IPS DF 4.7 (cell line): ENCODE data around the gene GNPNAT1.

ENCODE experiments used
- DNase-seq: peaks from one replicate; pipeline ENCODE4 v3.0.0-alpha.2; 2013; ENCODE audit warnings: low spot score; ENCODE audit errors: extremely low read depth

Gene GNPNAT1

DNA sequence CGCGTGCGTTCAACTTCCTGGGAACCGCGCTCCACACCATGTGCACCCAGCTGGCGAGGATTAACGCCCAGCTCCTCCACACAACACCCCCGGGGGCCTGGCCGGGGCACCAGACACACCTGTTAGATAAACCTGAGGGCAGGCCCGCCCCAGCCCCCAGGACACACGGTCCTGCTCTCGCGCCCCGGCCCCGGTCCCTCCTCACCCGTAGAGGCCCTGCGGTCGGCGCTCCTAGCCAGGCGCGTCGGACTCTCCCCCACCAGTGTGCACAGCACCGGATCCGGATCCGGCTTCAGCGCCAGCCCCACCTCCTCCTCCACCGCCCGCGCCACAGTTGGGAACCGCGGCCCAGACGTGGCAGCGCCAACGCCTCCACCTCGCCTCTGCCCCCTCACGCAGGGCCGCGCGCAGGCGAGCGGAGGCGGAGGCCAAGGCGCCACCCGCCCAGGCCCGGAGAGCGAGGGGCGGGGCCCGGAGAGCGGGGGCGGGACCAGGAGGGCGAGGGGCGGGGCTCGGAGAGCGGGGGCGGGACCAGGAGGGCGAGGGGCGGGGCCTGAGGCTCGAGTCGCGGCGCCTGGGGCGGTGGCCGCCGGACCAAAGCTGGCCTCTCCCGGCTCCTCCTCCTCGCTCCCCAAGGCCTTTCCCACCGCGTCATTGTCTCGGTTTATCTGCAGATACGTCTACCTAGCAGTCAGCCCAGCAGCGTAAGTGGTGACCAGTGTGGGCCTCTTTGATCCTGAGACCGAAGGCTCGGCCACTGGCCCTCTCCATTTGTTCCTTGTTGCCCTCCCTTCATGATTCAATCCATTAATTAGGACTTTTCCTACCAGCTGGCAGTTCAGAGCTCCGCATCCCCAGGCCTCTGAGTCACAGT, at the start of gene GNPNAT1:
GNPNAT1 (minus strand) TSS at position 385 of the 874 bp plus-strand sequence. CDS start 6,957 bp downstream, outside the sequence.
- DNase-seq, result peak; percentile 72

DNA sequence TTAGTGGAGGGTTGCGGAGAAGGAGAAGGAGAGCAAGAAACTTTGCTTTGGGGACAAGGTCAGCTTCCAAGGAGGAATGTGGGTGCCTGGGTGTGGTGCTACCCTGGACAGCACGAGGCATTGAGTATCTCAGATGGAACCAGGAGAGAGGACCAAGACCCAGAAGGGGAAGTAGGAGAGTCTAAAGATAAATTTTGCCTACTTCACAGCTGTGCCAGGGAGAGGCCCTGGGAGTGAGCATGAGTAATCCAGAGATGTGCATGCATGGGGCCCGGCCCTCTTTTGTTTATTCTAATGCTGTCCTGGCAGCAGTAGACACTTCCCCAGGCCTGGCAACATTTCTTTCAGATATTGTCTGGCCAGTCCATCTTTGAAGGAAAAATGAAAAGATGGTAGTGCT, 49.5 kb upstream of the GNPNAT1 start:
- DNase-seq, result no peak

DNA sequence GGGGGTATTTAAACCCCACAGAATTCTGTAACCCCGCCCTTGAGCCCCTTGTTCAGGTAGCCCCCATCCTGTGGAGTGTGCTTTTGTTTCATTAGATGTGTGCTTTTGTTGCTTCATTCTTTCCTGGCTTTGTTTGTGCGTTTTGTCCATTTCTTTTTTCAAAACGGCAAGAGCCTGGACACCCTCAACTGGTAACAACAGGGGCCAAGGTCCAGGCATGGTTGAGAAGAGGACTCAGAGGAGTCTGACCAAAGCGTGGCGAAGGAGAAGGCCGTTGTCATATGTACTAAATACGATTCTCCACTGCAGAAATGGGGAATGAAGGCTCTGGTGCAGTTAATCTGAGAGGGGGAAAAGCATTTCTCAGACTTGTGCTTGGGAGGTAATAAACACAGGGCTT, 46.0 kb upstream of the GNPNAT1 start:
- DNase-seq, result no peak

DNA sequence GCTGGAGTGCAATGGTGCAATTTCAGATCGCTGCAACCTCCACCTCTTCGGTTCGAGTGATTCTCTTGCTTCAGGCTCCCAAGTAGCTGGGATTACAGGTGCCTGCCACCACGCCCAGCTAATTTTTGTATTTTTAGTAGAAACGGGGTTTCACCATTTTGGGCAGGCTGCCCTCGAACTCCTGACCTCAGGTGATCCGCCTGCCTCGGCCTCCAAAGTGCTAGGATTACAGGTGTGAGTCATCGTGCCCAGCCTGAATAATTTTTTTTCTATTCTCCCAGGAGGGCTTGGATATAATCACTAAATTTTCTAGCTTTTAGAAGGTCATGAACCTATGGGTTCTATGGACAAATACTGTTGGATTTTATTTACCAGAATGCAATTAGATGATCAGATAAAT, 44.7 kb upstream of the GNPNAT1 start:
- DNase-seq, result no peak

DNA sequence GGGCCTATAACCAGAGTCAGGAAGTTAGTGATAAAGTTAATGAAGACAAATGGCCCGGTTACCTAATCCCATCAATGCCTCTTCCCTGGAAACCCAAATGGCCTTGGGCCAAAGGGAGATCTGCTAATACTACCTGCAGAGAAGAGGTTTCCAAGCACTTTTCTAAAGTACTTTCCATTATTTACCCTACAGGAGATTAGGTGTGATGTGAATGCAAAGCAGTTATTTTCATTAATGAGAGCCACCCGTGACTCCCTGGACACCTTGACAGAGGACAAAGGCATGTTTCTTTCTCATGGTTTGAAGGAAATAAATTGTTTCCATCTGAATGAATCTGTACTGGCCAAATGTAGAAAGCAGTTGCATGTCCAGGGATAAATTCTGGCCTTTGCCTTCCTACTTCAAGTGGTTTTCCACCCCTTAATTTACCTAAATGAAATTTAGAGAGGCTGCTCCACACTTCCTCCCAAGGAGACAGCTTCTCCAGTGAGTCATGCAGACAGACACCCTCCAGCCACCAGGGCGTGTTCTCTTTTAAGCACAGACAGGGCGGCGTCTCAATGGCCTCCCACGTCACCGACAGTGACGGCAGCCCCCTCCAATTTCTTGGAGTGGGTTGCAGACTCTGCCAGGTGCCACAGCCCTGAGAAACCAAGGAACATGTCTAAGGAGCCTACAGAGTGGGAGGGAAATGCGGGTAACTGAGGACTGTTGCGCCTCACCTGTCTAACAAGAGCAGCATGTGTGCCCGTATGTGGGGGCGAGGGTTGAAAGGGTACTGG, 43.9 kb upstream of the GNPNAT1 start:
- DNase-seq, result no peak

DNA sequence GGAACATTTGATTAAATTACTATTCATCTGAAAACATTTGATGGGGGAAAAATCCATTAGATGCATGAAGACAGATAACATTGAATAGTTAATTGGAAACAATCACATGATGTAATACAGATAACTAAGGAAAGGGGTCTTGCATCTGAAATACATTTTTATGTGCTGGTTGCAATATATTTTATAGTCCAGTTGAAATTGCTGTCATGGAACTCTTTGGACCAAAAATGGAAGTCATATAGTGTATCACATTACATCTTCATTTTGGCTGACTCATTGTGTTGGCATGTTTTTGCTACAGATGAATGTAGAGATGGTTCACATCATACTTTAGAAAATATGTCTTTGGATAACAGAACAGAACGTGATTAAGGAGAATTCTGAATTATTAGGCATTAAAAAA, 43.0 kb upstream of the GNPNAT1 start:
- DNase-seq, result no peak

DNA sequence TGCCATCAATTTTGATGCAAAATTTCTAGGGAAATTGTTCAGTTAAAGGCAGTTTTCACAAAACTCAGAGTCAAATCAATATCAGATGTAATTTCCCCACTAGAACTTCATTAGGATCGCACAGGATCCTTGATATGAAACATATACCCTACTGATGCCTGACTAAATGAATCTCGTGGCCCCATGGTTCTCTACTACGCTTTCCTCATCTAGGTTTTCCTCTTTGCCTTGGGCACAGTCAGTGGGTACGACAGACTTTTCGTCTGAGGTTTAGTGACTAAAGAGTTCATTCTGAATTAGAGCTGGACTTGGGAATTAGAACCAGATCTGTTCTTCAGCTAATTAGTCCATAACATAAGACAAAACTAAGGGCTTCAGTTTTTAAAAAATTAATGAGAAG, 42.5 kb upstream of the GNPNAT1 start:
- no peak for DNase-seq

DNA sequence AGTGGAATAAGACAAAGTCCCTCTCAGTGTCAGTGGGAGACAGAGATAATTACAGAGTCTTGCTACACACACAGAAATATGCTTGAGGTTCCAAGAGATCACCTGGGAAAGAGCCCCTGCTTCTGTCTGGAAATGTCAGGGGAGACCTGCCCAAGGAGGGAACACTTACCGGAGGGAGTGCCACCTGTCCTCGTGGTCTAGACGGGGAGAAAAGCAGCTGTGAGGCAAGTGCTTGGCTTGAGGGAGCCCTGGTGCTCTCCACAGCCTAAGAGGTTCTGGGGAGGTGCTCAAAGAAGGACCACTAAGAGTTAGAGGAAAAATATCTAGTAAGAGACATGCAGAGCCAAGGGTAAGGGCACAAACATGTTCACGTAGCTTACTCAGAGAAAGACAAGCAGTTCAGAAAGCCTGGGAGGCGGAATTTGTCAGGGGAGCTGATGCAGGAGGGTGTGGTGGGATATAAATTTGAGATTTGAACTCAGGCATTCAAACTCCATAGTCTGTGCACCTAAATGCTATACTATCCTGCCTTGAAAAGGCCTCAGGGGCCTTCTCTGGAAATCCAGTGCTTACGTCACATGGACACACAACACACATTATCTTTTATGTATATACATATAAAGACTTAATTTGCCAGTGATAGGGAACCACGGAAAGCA, 38.2 kb upstream of the GNPNAT1 start:
- DNase-seq, result no peak

DNA sequence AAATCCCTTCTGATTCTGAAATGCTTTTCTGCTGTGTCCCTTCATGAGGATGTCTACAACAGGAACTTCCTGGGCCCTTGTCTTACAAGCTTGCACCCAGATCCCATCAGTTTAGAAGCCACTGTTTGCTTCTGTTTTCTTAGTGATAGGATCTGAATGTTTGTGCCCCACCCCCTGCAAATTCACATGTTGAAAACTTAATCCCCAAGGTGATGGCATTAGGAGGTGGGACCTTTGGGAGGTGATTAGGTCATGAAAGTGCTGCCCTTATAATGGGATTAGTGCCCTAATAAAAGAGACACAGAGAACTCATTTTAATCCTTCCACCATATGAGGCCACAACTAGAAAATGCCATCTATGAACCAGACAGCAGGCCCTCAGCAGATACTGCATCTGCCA, 36.0 kb upstream of the GNPNAT1 start:
- no peak for DNase-seq

DNA sequence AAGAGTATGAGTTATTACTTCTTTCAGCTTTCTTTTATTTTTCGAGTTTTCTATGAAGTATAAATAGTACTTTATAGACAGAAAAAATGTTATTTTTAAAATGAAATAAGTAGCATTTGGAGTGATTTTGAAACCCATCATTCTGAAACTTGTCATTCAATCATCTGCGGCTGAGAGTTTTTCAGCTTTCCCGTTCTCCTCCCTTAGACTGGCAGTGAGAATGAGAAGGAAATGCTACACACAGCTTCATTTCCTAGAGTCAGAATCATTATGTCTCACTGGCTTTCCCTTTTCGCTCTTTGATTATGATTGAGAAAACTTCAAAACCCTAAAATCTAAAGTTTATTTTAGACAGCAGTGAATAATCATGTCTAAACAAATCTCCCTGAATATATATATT, 33.7 kb upstream of the GNPNAT1 start:
- no peak for DNase-seq

DNA sequence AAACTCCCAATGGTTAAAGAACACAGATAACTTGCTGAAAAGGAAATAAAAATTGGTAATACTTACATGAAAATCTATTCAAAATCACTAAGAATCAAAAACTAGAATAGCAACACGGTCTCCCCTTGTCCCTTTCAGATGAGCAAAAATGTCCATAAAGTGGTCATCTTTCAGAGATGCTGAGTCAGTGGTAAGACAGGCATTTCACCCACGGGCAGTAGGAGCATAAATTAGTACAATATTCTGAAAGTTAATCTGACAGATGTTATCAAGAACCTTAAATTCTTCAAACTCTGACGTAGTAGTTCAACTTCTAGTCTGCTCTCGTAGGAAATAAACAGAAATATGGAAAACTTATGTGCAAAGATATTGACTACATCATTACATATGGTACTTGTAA, 33.1 kb upstream of the GNPNAT1 start:
- no peak for DNase-seq

DNA sequence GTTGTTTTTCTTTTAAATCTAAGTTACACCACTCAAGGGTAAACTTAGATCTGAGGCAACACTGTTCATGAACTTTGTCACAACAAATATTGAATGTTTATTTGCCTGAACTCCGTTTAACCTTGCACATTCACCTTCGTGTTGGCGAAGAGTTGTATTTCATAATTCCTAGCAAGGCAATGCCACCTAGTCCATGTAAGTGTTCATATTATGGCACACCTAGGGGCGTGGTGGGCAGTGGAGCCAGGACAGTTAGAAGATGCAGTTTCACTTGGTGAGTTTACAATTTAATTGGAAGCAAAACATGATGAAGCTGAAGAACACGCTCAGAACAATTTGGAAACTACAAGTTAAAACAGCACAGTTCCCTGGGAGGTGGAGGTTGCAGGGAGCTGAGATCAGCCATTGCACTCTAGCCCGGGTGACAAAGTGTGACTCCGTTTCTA, 30.4 kb upstream of the GNPNAT1 start:
- no peak for DNase-seq

DNA sequence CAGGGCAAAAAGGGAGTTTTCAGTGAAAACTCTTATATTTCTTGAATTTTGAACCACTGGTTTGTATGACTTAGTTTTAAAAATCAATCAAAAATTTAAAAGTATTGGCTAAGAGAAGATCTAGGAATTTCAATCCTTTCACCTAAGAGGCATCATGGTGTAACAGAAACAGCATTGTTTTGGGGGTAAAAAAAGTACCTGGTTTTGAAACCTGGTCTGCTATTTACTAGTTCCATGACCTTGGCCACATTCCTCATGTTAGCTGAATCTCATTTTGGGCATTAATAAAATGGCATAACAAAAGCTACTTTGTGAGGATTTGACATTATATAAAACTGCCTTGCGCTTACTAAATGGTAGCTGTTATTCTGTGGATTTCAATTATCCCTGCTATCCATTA, 16.7 kb upstream of the GNPNAT1 start:
- no peak for DNase-seq

DNA sequence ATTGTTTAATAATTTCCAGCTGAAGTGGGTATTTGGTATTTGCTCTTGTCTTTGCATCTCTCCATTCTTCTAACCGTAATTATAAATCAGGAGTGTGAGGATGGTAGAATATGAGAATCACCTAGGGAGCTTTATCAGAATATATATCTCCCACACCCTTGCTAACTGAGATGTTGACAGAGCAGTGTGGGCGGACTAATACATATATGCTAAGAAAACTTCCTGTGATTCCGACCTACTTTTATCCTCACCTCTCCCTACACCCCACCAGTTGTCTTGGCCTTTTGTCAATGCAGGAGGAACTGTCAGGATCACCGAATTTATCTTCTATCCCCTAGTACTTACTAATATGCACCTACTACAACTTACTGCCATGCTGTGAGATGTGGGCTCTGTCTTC, 14.7 kb upstream of the GNPNAT1 start:
- DNase-seq, result no peak

DNA sequence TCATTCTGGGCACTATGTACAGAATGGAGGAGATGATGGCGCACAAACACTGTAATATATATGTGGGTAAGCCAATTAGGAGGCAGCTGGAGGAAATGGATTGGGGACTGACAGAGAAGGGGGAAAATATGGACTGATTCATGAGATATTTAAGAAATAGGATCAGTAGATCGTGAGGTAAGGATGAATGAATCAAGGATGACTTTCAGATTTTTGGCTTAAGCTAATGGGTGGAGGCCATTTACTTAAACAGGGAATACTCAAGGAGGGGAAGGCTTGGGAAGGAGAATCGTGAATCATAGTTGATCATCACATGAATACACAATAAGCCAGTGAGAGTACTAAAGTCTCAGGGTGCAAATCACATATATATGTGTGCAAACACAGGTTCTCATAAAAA, 11.2 kb upstream of the GNPNAT1 start:
- no peak for DNase-seq

DNA sequence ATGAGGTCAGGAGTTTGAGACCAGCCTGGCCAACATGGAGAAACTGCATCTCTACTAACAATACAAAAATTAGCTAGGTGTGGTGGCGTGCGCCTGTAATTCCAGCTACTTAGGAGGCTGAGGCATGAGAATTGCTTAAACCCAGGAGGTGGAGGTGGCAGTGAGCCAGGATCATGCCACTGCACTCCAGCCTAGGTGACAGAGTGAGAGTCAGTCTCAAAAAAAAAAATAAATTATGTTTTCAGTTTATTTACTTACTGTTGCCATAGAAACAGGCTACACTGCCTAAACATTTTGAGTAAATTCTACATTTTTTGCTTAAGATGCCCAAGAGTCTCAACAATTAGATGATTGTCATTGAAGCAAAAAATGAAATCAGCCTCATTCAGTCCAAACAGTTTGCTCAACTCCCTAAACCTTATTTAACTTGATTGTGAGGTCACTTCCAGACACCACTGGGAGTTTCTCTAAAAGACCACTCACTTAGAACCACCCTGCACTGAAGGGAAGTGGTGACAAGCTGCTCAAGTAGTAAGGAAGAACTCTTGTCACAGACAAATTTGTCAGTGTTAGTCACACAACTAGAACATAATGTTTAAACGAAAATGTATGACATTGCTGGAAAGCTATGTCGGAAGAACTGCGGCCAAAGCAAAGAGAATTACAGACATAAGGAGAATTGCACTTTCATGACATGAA, 9.8 kb upstream of the GNPNAT1 start:
- no peak for DNase-seq

DNA sequence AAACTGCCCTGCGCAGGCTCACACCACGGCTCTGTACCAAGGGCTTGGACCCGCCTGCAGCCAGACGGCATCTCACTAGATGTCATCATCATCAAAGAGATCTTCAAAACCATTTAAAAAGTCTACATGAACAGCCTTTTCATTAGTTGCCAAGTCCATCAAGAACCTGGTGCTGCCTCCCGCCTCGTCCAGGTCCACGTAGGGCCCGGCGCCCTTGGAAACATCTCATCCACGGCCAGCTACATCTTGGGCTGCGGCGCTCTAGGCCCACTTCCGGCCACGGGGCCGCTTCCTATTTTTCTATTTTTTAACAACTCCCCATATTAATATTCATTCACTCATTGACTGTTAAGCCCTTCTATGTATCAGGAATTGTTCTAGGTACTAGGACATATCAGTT, 7.4 kb upstream of the GNPNAT1 start:
- no peak for DNase-seq

DNA sequence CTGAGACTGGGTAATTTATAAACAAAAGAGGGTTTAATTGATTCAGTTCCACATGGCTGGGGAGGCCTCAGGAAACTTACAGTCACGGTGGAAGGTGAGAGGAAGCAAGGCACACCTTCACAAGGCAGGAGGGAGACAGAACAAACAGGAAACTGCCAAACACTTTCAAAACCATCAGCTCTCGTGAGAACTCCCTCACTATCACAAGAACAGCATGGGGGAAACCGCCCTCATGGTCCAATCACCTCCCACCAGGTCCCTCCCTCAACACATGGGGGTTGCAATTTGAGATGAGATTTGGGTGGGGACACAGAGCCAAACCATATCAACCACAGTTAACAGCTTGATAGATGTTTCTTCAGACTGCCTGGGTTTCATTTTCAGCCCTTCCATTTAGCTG, 6.2 kb upstream of the GNPNAT1 start:
- no peak for DNase-seq

DNA sequence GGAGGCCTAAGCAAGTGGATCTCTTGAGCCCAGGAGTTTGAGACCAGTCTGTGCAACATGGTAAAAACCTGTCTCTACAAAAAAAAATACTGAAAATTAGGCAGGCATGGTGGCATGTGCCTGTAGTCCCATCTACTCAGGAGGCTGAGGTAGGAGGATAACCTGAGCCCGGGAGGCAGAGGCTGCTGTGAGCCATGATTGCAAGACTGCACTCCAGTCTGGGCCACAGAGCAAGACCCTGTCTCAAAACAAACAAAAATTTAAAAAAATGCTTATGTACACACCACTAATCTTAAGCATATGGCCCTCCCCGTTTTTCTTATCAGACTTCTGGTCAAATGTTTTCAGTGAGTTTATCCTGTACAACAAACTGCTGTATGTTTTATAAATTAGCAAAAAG, 1.7 kb upstream of the GNPNAT1 start:
- DNase-seq, result no peak

DNA sequence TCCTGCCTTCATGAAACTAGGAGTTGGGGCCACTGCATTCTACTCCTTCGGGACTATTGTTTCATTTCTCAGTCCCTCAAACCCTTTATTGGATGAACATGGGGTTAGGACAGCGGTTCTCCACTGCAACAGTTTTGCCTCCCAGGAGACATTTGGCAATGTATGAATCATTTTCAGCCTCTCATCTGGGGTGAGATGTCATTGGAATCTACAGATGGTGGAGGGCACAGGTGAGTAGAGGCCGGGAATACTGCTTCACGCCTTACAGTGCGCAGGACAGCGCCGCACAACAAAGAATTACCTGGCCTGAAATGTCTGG, 649 bp upstream of the GNPNAT1 start:
- DNase-seq, result no peak

DNA sequence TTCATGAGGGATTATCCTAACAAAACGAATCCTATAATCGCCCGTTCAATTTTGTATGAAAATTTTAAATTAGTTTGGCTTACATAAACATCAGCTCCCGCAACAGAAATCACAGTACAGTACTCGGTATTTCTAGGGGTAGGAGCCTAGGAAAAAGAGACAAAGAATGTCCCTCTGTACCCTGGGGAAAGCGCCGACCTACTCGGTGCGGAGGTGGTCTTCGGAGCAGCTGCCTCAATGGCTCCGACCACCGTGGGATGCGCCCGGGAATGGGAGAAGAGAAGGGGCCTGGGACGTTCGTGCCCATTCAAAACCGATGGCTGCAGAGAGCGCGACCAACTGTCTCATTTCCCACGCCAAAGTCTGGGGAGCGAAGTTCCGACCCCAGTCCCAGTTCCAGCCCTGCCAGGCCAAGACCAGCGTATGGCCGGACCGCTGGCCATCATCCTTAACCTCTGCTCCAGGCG, 618 bp downstream of the GNPNAT1 start:
- no peak for DNase-seq
